Ishikawa (cell line): ENCODE data around the gene SERAC1.

Source experiments
- EP300 ChIP-seq: IDR thresholded peaks from 2 replicates; pipeline ENCODE4 v1.6.1; 2012; ENCODE audit warnings: borderline replicate concordance
- TAF1 ChIP-seq: IDR thresholded peaks from 2 replicates; pipeline ENCODE4 v1.6.1; 2012; ENCODE audit warnings: low read depth, mild to moderate bottlenecking
- YY1 ChIP-seq: IDR thresholded peaks from 2 replicates; pipeline ENCODE4 v1.6.1; 2012; ENCODE audit warnings: low read depth

DNA sequence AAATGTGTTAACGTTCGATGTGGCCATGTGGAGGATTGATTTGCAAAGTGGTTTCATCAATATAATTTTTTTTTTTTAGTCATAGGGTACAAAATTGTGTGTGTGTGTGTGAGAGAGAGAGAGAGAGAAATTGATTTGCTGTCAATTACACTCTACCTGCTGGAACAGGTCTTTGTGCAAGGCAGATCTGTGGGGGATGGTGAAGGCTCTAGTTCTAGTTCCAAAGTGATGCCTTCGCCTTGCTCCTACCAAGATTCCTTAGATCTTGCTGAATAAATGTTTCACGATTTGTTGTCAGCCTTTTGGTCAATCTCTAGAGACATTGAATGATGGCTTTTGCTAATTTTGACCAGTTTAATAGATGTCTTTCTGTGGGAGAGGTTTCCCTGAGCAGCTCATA, 64.8 kb downstream of the SERAC1 start:
- TF ChIP-seq TAF1 = no peak
- no peak for TF ChIP-seq EP300
- no peak for TF ChIP-seq YY1
